Transverse colon (tissue), 4 donors: ENCODE results near the gene FBRS. TPM values are rescaled to one million over a fixed set of nuclear protein-coding genes. Genes with fewer than 3 reads are reported as not detected.

Experiments
- DNase-seq: peaks from one replicate; pipeline ENCODE4 v3.0.0-alpha.2; 2019
- H3K27ac ChIP-seq, 4 donors: fragments of 200-600 bp; sonication (generic); 2 replicates each; pipeline ENCODE4 v1.5.1; 2016 to 2018; ENCODE audit warnings: inconsistent platforms in 4 of 4
- H3K27me3 ChIP-seq: fragments of 200-600 bp; sonication (generic); 2 replicates; pipeline ENCODE4 v1.5.1; 2017; ENCODE audit warnings: inconsistent platforms
- H3K36me3 ChIP-seq, 4 donors: fragments of 200-600 bp; sonication (generic); 2 replicates each; pipeline ENCODE4 v1.5.1; 2017 to 2019; ENCODE audit warnings: inconsistent platforms in 4 of 4
- H3K4me1 ChIP-seq, 4 donors: fragments of 200-600 bp; sonication (generic); 2 replicates each; pipeline ENCODE4 v1.5.1; 2017 to 2020; ENCODE audit warnings: inconsistent platforms in 4 of 4
- H3K4me3 ChIP-seq, 4 donors: fragments of 200-600 bp; sonication (generic); 1 replicate in 1 of 4; 2 replicates in 3 of 4; pipeline versions ENCODE4 v1.5.1 to v1.6.1; 2017 to 2019; ENCODE audit warnings: inconsistent platforms in 4 of 4
- H3K9me3 ChIP-seq, 2 donors: fragments of 200-600 bp; sonication (generic); 2 replicates each; pipeline ENCODE4 v1.5.1; 2017 to 2019; ENCODE audit warnings: inconsistent platforms in 2 of 2
- EP300 ChIP-seq: sonication (generic); formaldehyde crosslinking; IDR thresholded peaks from one replicate; pipeline ENCODE4 v1.6.1; 2017; ENCODE audit warnings: antibody characterized with exemption, low read depth
- POLR2A ChIP-seq: fragments of 450-650 bp; IDR thresholded peaks from one replicate; pipeline ENCODE4 v1.6.1; 2016; ENCODE audit warnings: antibody characterized with exemption, mild to moderate bottlenecking, moderate library complexity
- POLR2AphosphoS5 ChIP-seq, 3 donors: sonication (generic); formaldehyde crosslinking; IDR thresholded peaks; one replicate each; pipeline ENCODE4 v1.6.1; 2016; ENCODE audit warnings: antibody characterized with exemption in 3 of 3
- WGBS, 2 donors: methylation state at CpG; one replicate each; pipeline ENCODE4 v1.1.5; 2018; ENCODE audit warnings: low coverage in 1 of 2; 5-methylcytosine and 5-hydroxymethylcytosine counted together
- in situ Hi-C, 4 donors: fragments of 200-750 bp; cut with MboI; loops; one replicate each; pipeline versions ENCODE4 v1.15.0 to v1.15.1; 2017; ENCODE audit warnings: low sequenced_read_pairs in 3 of 4, low pct_ligation_motif_present in 1 of 4, low pct_unique_long_range_greater_than_20kb in 1 of 4
- intact Hi-C: fragments of 100-400 bp; cut with DNase I; formaldehyde crosslinking; loops from one replicate; pipeline ENCODE4 v1.15.1; 2023; ENCODE audit warnings: low total_unique reads
- total RNA-seq, 4 donors: library from RNA; depleted of rRNA; stranded (reverse); fragments of >200 nt; gene quantifications; one replicate each; pipeline ENCODE4 v1.1.0, GENCODE V29; 2016
- TF ChIP-seq, protein P1 (sequence below), 5 experiments: fragments of 200-600 bp in 3 of 5; fragments of 450-650 bp in 2 of 5; sonication (generic) in 3 of 5; IDR thresholded peaks; 1 replicate in 2 of 5; 2 replicates in 3 of 5; pipeline ENCODE4 v1.5.1; 2016 to 2017; ENCODE audit warnings: antibody characterized with exemption in 5 of 5, inconsistent platforms in 3 of 5, mild to moderate bottlenecking in 2 of 5, moderate library complexity in 1 of 5

The FBRS gene
- total RNA-seq, 4 donors from 2014 or later, result 54.6 to 114 (median 73.1) TPM

DNA sequence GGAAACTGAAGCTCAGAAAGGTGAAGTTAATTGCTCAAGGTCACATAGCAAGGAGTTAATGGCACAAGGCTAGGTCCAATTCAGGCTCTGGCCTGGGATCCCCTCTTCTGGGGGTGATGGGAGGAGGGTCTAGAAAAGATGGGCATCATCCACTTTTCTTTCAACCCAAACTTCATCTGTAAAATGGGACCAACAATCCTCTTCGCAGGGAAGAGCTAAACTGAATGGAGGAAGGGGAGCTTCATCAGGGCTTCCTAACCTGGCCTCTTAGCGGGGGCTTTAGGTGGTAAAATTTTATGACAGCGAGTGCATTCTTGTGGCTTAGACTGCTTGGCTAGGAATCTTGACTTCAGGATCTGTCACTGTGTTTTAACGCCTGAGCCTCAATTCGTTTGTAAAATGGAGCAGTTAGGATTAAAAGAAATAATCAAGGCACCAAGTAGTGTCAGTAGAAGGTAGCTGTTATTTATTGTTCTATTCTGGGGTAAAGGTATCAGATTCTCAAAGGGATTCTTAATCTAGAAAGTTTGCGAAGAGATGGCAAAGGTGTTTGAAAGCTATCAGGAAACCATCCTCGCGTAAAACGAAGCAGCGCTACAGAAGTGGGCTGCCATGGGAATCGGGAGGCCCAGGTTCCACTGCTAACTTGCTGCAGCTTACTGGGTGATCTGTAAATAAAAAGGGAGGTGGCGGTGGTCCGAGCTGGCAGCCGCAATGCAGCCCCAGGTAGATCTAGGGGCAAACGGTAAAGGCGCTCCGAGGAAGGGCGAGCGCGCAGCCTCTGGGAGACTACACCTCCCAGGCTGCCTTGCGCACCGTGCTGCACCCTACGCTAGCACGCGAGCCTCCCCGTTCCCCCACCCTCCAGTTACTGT lies 39.3 kb downstream of the FBRS start:
- in situ Hi-C loops, result loop anchor here in 1 of 4 donors (10.0 kb wide), 1 partner anchor 53 kb away; no protein-coding TSS in a partner anchor
- WGBS, 2 donors, result 11 to 14% methylated on average over 6 to 23 of the region's 26 CpGs
- DNase-seq, result no peak
- no peaks in the 10 kb centered on the region for H3K9me3 ChIP-seq
- no peak for TF ChIP-seq POLR2A
- no peak for TF ChIP-seq EP300
- TF ChIP-seq, protein P1, sequence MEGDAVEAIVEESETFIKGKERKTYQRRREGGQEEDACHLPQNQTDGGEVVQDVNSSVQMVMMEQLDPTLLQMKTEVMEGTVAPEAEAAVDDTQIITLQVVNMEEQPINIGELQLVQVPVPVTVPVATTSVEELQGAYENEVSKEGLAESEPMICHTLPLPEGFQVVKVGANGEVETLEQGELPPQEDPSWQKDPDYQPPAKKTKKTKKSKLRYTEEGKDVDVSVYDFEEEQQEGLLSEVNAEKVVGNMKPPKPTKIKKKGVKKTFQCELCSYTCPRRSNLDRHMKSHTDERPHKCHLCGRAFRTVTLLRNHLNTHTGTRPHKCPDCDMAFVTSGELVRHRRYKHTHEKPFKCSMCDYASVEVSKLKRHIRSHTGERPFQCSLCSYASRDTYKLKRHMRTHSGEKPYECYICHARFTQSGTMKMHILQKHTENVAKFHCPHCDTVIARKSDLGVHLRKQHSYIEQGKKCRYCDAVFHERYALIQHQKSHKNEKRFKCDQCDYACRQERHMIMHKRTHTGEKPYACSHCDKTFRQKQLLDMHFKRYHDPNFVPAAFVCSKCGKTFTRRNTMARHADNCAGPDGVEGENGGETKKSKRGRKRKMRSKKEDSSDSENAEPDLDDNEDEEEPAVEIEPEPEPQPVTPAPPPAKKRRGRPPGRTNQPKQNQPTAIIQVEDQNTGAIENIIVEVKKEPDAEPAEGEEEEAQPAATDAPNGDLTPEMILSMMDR (IDR thresholded peaks at IDR 0.05), result no peak
- no peak for TF ChIP-seq POLR2AphosphoS5 (IDR thresholded peaks at IDR 0.05)
- no peaks in the 10 kb centered on the region for H3K27me3 ChIP-seq
- H3K36me3 ChIP-seq, result peaks cover 0 to 18% (median 5%) of the 10 kb centered on the region in 4 donors
- H3K27ac ChIP-seq, result peak overlapping the region; percentile 98 to 100 (median 99)
- H3K4me3 ChIP-seq, result peak overlapping the region in 3 of 4 donors; percentile 79 to 96 (median 91)
- H3K4me1 ChIP-seq, result peaks cover 9 to 24% (median 14%) of the 10 kb centered on the region in 4 donors
- intact Hi-C loops, result no loop called here

- Histone ChIP-seq H3K4me3 (peak overlapping the region; percentile 79 to 96 (median 86)), H3K4me1 (peaks cover 9 to 24% (median 14%) of the 10 kb centered on the region in 4 donors), H3K27me3 (no peaks in the 10 kb centered on the region), H3K27ac (peak overlapping the region; percentile 98 to 100 (median 99)), H3K36me3 (peaks cover 0 to 26% (median 9%) of the 10 kb centered on the region in 4 donors), H3K9me3 (no peaks in the 10 kb centered on the region)
- intact Hi-C loops, result no loop called here
- TF ChIP-seq, protein P1 (IDR thresholded peaks at IDR 0.05), result no peak
- TF ChIP-seq POLR2A (peak; percentile 94), POLR2AphosphoS5 (IDR thresholded peaks at IDR 0.05) (peak; percentile 79 to 93 (median 91)), EP300 (no peak)
- 0% methylated on average over 1 to 50 of the region's 76 CpGs for WGBS, 2 donors
- peak; percentile 99 for DNase-seq
- in situ Hi-C loops, result loop anchor here in 1 of 4 donors (10.0 kb wide), 1 partner anchor 53 kb away; no protein-coding TSS in a partner anchor
These were observed 40.0 kb downstream of the FBRS start for GRCh38 chr16:30698139-30698815.

- no peaks in the 10 kb centered on the region for H3K9me3 ChIP-seq
- DNase-seq, result peak; percentile 91
- intact Hi-C loops, result no loop called here
- WGBS, 2 donors, result 1 to 4% methylated on average over 10 to 27 of the region's 57 CpGs
- in situ Hi-C loops, result loop anchor here in 1 of 4 donors (10.0 kb wide), 1 partner anchor 54 kb away; no protein-coding TSS in a partner anchor
- TF ChIP-seq EP300 (no peak), POLR2AphosphoS5 (IDR thresholded peaks at IDR 0.05) (no peak), POLR2A (no peak)
- TF ChIP-seq, protein P1 (IDR thresholded peaks at IDR 0.05), result no peak
- H3K36me3 ChIP-seq, result peaks cover 0 to 33% (median 12%) of the 10 kb centered on the region in 4 donors
- peak within 1 kb of the TSS; percentile 79 to 96 (median 86) for H3K4me3 ChIP-seq
- peak within 1 kb of the TSS; percentile 98 to 100 (median 99) for H3K27ac ChIP-seq
- H3K27me3 ChIP-seq, result no peaks in the 10 kb centered on the region
- peaks cover 9 to 21% (median 13%) of the 10 kb centered on the region in 4 donors for H3K4me1 ChIP-seq
These were observed 40.8 kb downstream of the FBRS start, which contains the start of gene SRCAP for GRCh38 chr16:30698816-30699614. SRCAP (plus strand) TSS chr16:30699171; CDS start chr16:30700825, 1,654 bp downstream.
